ENCODE measurements around the gene TBC1D26.

- TF ChIP-seq REST (IDR thresholded peaks at IDR 0.05; ENCODE audit: low read depth): no peak
- no peak for TF ChIP-seq FOXM1 (IDR thresholded peaks at IDR 0.05; ENCODE audit: borderline replicate concordance, low read depth)
These were observed 10.1 kb downstream of the TBC1D26 start for GRCh38 chr17:15742051-15742795.

Measured in Ishikawa (cell line).